A673 (cell line): Measurements from ENCODE around the gene ATCAY. TPM values are rescaled to one million over a fixed set of nuclear protein-coding genes. Genes with fewer than 3 reads are reported as not detected.
"Not testable (repeated sequence)": the region's sequence is repeated elsewhere in the genome, so short reads cannot be mapped to it uniquely, and the experiment has no call there.

ENCODE experiments used
- BruUV-seq: library from RNA; stranded (reverse); fragments of 400-500 nt; replicated peaks from 2 replicates; lab custom pipeline; 2021; lab: Mats Ljungman, UMichigan
- CTCF ChIA-PET: fragments of 300-600 bp; sonication (Branson Sonifier 250); formaldehyde crosslinking; loops from one replicate; lab custom pipeline; 2022; ENCODE audit warnings: antibody characterized with exemption; lab: Charles Lee
- POLR2A ChIA-PET: fragments of 300-600 bp; sonication (Branson Sonifier 250); formaldehyde crosslinking; loops from one replicate; lab custom pipeline; 2022; ENCODE audit warnings: antibody characterized with exemption; ENCODE audit not compliant: low non-redundant PET; lab: Charles Lee
- DNase-seq: peaks from one replicate; pipeline ENCODE4 v3.0.0-alpha.2; 2015; ENCODE audit warnings: low spot score
- H3K27ac ChIP-seq: fragments of 200-600 bp; sonication (generic); 2 replicates; pipeline ENCODE4 v1.5.1; 2016; ENCODE audit warnings: mixed run types, low read depth, mild to moderate bottlenecking, mixed read lengths, antibody characterized with exemption, low read length; ENCODE audit not compliant: poor library complexity, severe bottlenecking
- H3K27me3 ChIP-seq: fragments of 200-600 bp; sonication (generic); replicated peaks from 2 replicates; pipeline ENCODE4 v1.6.1; 2017; ENCODE audit warnings: mixed run types, low read depth, mild to moderate bottlenecking, mixed read lengths, antibody characterized with exemption, low read length; ENCODE audit not compliant: insufficient read depth, poor library complexity
- H3K36me3 ChIP-seq: fragments of 200-600 bp; sonication (generic); 2 replicates; pipeline ENCODE4 v1.6.1; 2016; ENCODE audit warnings: mixed run types, mild to moderate bottlenecking, mixed read lengths, antibody characterized with exemption, low read length; ENCODE audit not compliant: insufficient read depth, poor library complexity, severe bottlenecking
- H3K4me1 ChIP-seq: fragments of 200-600 bp; sonication (generic); 2 replicates; pipeline ENCODE4 v1.6.1; 2017; ENCODE audit warnings: mixed run types, mild to moderate bottlenecking, mixed read lengths, antibody characterized with exemption, low read length; ENCODE audit not compliant: insufficient read depth, poor library complexity, severe bottlenecking
- H3K4me3 ChIP-seq: fragments of 200-600 bp; sonication (generic); 2 replicates; pipeline ENCODE4 v1.5.1; 2016; ENCODE audit warnings: low read depth, mixed run types, mild to moderate bottlenecking, mixed read lengths, low read length; ENCODE audit not compliant: poor library complexity, severe bottlenecking
- H3K9me3 ChIP-seq: fragments of 200-600 bp; sonication (generic); 2 replicates; pipeline ENCODE4 v1.6.1; 2016; ENCODE audit warnings: mixed run types, low read depth, mild to moderate bottlenecking, mixed read lengths, antibody characterized with exemption, low read length; ENCODE audit not compliant: poor library complexity, severe bottlenecking
- EZH2 ChIP-seq: fragments of 200-600 bp; sonication (generic); IDR thresholded peaks from 2 replicates; pipeline ENCODE4 v1.6.1; 2017; ENCODE audit warnings: borderline replicate concordance, low read depth, mild to moderate bottlenecking, mixed read lengths, antibody characterized with exemption, low read length; ENCODE audit not compliant: poor library complexity, severe bottlenecking
- intact Hi-C: fragments of 100-400 bp; cut with micrococcal nuclease; formaldehyde crosslinking; loops from one replicate; pipeline ENCODE4 v1.10.0; 2022; ENCODE audit not compliant: unreplicated experiment
- total RNA-seq: library from RNA; stranded (reverse); gene quantifications from 2 replicates; pipeline ENCODE4 v1.2.3, GENCODE V29; 2021
- TF ChIP-seq, protein P1 (sequence below): fragments of 300-800, 200-600 bp; sonication (generic); conservative IDR thresholded peaks from 2 replicates; pipeline ENCODE4 v1.5.1; 2017; ENCODE audit warnings: low read depth, mild to moderate bottlenecking, antibody characterized with exemption, low read length, moderate library complexity, mixed read lengths

Gene ATCAY
- total RNA-seq, 1 experiment from 2014 or later: 0.95 TPM

DNA sequence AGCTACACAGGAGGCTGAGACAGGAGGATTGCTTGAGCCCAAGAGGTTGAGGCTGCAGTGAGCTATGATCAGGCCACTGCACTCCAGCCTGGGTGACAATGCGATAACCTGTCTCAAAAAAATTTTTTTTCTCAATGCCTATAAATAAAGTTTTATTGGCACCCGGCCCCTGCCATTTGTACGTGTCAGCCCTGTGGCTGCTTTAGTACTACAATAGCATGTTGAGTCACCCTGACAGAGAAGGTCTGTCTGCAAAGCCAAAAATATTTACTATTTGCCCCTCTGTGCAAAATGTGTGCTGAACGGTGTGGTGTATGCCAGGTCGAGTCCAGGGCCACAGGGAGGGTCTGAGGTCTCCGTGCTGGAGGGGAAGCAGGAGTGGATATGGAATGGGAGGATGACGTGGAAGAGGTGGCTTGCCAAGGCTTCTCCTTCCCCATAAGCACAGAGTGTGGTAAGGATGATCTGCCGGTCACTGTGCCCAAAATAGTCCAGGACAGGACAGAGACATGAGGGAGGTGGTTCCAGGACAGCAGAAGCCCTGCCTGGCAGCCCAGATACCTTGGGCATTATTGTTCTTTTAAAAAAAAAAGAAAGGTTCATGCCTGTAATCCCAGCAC lies 62.4 kb downstream of the ATCAY start:
- no peaks in the 10 kb centered on the region for H3K36me3 ChIP-seq
- no peak overlapping the region for H3K27ac ChIP-seq
- POLR2A ChIA-PET: no interaction called here
- BruUV-seq: no TSS peak
- H3K9me3 ChIP-seq: no peaks in the 10 kb centered on the region
- DNase-seq: no peak
- no peaks in the 10 kb centered on the region for H3K27me3 ChIP-seq
- TF ChIP-seq, protein P1, sequence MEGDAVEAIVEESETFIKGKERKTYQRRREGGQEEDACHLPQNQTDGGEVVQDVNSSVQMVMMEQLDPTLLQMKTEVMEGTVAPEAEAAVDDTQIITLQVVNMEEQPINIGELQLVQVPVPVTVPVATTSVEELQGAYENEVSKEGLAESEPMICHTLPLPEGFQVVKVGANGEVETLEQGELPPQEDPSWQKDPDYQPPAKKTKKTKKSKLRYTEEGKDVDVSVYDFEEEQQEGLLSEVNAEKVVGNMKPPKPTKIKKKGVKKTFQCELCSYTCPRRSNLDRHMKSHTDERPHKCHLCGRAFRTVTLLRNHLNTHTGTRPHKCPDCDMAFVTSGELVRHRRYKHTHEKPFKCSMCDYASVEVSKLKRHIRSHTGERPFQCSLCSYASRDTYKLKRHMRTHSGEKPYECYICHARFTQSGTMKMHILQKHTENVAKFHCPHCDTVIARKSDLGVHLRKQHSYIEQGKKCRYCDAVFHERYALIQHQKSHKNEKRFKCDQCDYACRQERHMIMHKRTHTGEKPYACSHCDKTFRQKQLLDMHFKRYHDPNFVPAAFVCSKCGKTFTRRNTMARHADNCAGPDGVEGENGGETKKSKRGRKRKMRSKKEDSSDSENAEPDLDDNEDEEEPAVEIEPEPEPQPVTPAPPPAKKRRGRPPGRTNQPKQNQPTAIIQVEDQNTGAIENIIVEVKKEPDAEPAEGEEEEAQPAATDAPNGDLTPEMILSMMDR: no peak
- TF ChIP-seq EZH2: no peak
- H3K4me1 ChIP-seq: no peaks in the 10 kb centered on the region
- H3K4me3 ChIP-seq: no peak overlapping the region
- CTCF ChIA-PET: no interaction called here
- intact Hi-C loops: no loop called here

DNA sequence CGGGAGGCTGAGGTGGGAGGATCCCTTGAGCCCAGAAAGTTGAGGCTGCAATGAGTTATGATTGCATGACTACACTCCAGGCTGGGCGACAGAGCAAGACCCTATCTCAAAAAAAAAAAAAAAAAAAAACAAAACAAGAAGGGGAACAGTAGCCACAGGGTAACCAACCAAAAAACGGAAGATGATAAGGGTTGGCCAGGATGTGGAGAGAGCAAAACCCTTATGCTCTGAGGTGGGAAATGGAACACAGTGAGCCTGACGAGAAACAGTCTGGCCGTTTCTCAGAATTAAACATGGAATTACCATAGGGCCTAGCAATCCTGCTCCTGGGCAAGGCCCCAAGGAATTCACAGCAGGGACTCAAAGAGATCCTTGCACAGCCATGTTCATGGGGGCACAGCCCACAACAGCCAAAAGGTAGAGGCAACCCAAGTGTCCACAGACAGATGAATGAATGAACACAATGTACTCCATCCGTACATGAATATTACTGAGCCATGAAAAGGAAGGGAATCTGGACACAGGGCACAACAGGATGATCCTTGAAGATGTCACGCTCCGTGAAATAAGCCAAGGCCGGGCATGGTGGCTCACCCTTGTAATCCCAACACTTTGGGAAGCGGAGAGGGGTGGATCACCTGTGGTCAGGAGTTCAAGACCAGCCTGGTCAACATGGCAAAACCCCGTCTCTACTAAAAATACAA lies 63.7 kb downstream of the ATCAY start:
- no peak overlapping the region for H3K27ac ChIP-seq
- no peaks in the 10 kb centered on the region for H3K27me3 ChIP-seq
- H3K36me3 ChIP-seq: no peaks in the 10 kb centered on the region
- no peaks in the 10 kb centered on the region for H3K9me3 ChIP-seq
- no peak overlapping the region for H3K4me3 ChIP-seq
- intact Hi-C loops: no loop called here
- CTCF ChIA-PET: no interaction called here
- no peak for TF ChIP-seq EZH2
- TF ChIP-seq, protein P1: no peak
- POLR2A ChIA-PET: no interaction called here
- BruUV-seq: no TSS peak
- no peak for DNase-seq
- no peaks in the 10 kb centered on the region for H3K4me1 ChIP-seq

DNA sequence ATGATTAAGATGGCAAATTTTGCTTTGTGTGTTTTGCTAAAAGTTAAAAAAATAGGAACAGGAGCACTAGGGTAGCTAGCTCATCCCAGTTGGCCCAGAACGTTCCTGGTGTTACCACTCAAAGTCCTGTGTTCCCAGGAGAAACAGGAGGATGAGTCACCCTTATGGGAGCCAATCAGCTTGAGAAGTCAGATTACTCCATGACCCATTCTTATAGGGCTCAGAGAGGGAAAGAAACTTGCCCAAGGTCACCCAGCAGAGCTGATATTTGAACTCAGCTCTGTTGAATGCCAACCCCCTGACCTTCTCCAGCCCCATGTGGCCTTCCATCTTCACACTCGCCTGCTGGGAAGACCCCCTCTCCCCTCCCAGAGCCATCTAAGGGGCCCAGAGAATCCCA lies 65.4 kb downstream of the ATCAY start:
- BruUV-seq: no TSS peak
- Histone ChIP-seq H3K4me1 (no peaks in the 10 kb centered on the region), H3K4me3 (no peak overlapping the region), H3K27ac (no peak overlapping the region), H3K9me3 (no peaks in the 10 kb centered on the region), H3K27me3 (no peaks in the 10 kb centered on the region), H3K36me3 (no peaks in the 10 kb centered on the region)
- TF ChIP-seq EZH2: no peak
- TF ChIP-seq, protein P1: no peak
- ChIA-PET CTCF (no interaction called here), POLR2A (no interaction called here)
- DNase-seq: no peak
- intact Hi-C loops: no loop called here

- intact Hi-C loops, H3K9me3 ChIP-seq, H3K27ac ChIP-seq, H3K36me3 ChIP-seq, BruUV-seq, H3K27me3 ChIP-seq, DNase-seq, H3K4me3 ChIP-seq, H3K4me1 ChIP-seq, CTCF ChIA-PET: not testable (repeated sequence)
- POLR2A ChIA-PET: interaction anchor here (0.8 kb wide), 1 partner anchor 38 kb away, joined by 4 read pairs; no protein-coding TSS in a partner anchor
These were observed 66.9 kb downstream of the ATCAY start for GRCh38 chr19:3947316-3947933.
